Stimulated activated CD4-positive, alpha-beta T cell treated with anti-CD3 and anti-CD28 coated beads, Interleukin-2, amount 100 ng/mL, for 48 hours (primary cell): ENCODE results near the gene ARL16.

Source experiments
- DNase-seq, 2 donors: peaks; one replicate each; pipeline ENCODE4 v3.0.0-alpha.2; 2020

ARL16 gene

DNA sequence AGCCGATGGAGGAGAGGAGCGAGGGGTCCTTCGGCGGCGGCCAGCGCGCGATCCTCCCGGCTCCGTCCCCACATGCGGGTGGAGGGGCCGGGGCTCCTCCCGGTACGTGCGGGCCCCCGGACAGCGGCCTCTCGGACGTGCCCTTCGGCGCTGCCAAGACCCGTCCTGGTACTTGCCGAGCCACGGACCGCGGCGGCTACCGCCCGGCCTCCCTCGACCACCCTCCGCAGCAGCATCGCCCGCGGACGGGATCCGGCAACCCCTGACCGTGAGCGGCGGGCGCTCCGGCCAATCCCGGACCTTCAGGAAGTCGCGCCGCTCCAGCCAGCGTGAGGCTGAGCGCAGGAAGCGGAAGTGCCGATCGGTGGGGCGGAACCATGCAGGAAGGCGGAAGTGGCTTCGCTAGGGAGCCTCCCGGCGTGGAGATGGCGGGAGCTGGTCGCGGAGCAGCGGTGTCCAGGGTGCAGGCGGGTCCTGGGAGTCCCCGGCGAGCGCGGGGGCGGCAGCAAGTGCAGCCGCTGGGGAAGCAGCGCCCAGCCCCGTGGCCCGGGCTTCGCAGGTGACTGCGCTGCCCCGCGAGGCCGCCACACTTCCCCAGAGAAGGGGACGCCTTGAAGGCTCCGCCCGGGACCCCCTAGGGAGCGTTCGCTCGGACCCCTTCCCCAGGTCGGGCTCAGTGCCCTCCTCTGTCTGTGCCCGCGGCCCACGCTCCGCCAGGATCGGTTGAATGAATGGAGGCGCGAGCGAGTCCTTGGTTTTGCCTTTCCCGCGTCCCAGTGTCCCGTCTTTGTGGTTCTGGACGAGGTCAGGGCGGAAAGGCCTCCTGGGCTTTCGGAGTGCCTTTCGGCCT lies 17.0 kb downstream of the ARL16 start, which contains the start of the genes CCDC137 and OXLD1:
Gene CCDC137 (plus strand): TSS at position 396 of the 850 bp plus-strand sequence. CDS start 30 bp downstream, at position 426.
Gene OXLD1 (minus strand): TSS at position 264 of the 850 bp plus-strand sequence. CDS start 28 bp downstream, at position 236.
- DNase-seq, result peak; percentile 90

GRCh38 chr17:81666092-81666341 lies 17.6 kb downstream of the ARL16 start:
- no peak for DNase-seq

DNA sequence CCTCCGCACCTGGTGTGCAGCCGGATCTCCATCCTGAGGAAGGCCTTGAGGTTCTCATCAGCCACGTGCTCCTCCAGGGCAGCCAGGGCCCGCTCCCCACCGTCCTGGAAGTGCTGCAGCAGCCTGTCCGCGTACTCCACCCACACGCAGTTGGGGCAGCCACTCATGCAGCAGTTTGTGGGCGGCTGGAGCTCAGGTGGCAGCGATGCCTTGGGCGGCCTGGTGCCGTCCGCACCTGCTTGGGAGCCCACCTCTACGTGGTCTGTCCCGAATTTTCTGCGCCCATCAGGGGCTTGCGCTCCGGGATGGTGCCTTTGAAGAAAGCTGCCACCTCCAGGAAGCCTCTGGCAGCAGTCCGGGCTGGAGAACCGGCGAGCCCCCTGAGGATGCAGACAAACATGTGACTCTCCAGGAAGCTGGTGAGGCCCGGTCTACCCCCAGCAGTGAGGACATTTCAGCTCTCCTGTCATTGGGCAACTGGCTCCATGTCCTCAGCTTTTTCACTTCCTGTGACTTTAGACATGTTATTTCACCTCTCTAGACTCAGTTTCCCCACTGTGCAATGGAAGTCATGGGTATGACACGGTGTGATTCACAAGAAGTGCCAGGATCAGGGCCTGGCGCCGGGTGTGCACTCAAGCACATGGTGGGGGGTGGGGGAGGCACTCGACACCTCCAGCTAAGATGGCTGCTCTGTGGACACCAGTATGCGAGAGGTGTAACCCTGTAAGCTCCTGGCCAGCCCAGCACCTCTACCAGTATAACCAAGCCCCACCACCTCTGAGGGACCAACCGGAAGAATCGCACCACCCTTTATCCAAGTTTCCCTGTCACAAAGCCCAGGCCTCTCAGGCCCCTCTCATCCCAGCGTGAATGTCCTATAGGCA lies 18.1 kb downstream of the ARL16 start:
- DNase-seq, result peak; percentile 51

DNA sequence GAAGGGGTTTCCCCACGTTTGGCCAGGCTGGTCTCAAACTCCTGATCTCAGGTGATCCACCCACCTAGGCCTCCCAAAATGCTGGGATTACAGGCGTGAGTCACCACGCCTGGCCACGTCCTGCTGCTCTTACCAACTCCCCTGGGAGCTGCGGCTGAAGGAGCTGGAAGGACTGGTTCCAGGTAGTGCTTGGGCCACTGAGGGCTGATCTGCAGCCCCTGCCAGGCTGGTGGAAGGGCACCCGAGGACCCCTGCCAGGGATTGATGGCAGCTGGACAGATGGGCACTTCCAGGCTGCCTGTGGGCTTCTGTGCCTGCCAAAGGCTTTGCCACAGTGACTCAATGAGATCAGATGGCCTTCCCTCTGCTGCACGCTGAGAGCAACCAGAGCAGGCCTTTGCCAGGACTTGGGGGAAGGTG lies 19.5 kb downstream of the ARL16 start:
- no peak for DNase-seq

DNA sequence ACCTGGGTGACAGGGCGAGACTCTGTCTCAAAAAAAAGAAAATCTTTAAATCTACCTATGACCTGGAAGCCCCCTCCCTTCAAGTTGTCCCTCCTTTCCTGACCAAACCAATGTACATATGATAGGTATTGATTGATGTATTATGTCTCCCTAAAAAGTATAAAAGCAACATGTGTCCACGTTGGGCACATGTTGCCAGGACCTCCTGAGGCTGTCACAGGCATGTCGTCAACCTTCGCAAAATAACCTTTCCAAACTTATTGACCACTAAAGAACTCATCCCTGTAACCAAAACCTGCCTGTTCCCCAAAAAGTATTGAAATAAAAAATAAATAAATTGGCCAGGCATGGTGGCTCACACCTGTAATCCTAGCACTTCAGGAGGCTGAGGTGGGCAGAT lies 21.6 kb downstream of the ARL16 start:
- DNase-seq, result no peak

DNA sequence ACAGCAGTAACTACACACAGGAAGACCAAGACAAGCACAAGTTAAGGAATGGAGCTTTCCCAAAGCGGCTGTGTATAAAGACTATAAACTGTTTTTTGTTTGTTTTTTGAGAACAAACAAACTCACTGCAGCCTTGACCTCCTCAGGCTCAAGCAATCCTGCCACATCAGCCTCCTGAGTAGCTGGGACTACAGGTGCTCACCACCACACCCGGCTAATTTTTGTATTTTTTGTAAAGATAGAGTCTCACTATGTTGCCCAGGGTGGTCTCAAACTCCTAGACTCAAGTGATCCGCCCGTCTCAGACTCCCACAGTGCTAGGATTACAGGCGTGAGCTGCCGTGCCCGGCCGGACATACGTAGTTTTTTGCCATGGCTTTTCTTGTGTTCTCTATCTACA lies 23.2 kb downstream of the ARL16 start:
- DNase-seq, result no peak

DNA sequence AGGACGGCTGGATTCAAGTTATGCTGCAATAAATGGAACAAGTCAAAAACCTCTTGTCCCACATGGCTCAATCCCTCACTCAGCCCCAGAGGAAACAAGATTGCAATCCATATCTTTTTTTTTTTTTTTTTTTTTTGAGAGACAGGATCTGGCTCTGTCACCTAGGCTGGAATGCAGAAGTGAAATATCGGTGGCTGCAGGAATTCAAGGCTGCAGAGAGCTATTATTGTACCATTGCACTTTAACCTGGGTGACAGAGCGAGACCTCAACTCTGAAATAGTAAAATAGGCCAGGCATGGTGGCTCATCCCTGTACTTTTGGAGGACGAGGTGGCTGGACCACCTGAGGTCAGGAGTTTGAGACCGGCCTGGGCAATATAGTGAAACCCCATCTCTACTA lies 24.6 kb downstream of the ARL16 start:
- no peak for DNase-seq

DNA sequence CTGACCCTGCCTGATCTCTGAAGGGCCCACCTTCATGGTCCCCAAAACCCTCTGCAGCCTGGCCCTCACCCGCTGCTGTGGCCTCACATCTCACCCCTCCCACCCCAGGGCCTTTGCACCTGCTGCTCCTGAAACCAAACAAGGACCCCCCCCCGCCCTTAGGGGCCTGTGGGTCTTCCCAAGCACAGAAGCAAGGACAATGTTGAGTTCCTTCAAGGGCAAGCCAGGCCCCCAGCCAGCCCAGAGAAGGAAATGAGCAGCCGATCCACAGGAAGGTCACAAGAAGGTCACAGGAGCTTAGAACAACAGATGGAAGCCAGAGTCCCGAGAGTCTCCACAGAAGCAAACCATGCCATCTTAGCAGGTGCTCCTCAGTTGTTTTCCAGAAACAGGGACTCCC lies 26.8 kb downstream of the ARL16 start:
- DNase-seq, result no peak

DNA sequence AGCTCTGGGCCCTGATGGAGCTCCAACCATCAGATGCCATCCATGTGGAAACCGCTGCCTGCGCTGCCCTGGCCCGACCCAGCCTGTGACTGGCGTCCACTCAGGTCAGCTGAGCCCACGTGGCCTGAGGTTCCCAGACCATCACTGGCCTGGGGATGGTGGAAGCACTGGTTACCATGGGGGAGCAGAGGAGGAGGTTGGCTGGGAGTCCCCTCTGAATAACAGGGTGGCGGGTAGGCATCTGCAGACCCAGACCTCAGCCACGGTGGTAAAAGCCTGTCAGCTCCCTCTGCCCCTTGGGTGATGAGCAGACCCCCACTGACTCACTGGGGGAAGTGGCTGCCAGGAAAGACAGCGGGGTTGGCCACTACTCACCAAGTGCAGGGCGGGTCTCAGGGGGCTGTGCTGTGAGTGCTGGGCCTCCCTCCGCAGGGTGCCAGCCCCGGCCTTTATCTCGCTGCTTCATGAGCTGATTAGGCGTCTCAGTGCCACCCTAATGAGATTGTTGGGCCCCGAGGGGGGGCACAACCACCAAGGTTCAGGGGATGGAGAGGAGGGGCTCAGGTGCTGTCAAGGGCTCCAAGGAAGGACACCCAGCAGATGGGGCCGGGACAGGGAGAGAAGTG lies 27.4 kb downstream of the ARL16 start, which contains the start of gene PDE6G:
Gene PDE6G (minus strand): TSS at position 425 of the 626 bp plus-strand sequence. CDS start 3,237 bp downstream, outside the sequence.
- DNase-seq, result no peak

- DNase-seq, result no peak
These were observed 28.0 kb downstream of the ARL16 start for GRCh38 chr17:81655378-81656117.

DNA sequence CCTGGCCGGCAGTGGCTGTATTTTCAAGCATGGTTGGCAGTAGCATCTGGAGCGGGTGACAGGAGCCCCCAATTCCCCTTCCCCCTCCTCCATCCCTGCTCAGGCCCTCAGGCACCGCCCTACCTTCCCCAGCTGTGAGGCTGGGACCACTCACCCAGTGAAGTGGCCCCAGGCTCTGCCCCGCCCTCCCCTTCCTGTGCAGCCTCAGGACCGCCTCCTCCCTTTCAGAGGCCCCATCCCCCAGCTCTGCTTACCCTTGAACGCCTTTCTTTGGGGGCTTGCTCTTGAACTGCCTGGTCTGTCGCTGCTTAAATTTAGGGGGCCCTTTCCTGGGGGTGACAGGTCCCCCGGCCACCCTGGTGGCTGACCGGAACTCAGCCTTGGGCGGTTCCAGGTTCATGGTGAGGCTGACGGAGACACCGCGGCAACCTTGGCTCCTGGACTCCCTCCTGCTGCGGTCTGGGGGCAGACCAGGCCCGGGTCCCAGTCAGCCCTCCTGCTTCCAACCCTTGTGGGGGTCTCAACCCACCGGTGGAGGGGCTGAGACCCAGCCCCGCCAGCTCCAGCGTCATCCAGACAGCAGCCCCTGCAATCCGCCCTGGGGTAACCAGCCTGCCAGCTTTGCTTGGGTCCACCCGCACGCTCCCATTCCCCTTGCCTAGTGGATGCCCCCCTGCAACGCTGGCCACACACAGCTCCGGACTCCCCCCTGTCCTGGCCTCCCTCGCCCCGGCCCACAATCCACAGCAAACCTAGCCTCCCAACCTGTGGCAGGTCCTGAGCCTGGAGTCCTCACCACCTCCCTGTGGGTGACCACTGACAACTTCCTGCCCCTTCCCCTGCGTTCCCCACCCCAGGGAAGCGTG lies 30.5 kb downstream of the ARL16 start:
- no peak for DNase-seq

DNA sequence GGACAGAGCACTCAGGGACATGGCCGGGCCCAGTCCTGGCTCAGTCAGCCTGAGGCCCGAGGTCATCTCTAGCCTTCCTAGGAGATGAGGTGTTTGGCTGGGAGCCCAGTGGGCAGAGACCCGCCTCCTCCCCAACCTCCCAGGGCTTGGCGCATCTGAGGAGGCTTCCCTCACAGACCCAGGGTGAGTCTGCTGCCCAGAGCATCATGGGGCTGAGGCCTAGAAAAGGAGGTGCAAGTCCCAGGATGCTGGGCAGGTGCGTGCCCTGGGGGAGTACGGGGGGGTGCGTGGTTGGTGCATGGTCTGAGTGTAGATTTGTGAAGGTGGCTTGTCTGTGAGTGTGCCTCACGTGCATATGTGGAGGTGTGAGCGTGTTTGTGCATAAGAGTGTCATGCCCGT lies 31.9 kb downstream of the ARL16 start:
- no peak for DNase-seq

DNA sequence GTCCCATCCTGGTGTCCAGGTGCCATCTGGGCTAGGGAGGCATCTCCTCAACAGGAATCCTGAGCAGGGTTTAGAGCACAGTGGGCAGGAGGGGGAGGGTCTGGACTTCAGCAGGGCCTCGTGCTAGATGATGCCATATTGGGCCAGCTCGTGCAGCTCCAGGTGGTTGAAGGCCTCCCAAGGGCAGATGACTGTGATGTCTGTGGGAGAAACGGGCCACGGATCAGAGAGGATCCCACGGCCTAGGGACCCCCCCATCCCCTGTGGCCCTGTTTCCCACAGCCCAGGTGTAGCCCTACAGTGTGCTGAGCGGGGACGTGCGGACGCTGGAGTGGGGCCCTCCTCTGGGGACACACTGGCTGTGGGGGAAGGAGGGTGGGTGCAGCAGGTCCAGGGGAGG lies 32.6 kb downstream of the ARL16 start:
- DNase-seq, result no peak

- no peak for DNase-seq
These were observed 34.9 kb downstream of the ARL16 start for GRCh38 chr17:81648707-81649085.

DNA sequence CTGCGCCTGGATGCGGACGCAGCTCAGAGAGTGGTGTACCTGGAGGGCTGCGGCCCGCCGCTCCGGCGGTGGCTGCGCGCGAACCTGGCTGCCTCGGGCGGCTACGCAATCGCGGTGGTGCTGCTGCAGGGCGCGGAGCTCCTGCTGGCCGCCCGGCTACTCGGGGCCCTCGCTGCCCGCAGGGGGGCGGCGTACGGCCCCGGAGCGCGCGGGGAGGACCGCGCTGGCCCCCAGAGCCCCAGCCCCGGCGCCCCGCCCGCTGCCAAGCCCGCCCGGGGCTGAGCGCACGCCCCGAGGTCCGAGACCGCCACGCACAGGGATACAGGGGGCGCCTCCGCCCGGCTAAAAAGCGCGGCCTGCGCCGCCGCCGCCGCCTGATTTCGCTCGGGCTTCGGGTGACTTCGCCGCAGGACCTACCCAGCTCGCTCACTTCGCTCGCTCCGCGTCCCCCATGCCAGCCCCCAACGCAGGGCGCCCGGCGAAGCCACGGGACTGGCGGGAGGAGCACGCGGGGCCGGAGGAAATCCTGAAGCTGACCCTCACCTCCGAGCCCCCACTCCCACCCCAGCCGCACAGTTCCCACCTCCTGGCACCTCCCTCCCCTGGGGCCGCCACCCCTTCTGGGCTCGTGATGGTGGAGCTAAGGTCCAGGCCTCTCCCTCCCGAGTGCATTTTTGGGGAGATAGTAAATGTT lies 35.4 kb downstream of the ARL16 start:
- no peak for DNase-seq

DNA sequence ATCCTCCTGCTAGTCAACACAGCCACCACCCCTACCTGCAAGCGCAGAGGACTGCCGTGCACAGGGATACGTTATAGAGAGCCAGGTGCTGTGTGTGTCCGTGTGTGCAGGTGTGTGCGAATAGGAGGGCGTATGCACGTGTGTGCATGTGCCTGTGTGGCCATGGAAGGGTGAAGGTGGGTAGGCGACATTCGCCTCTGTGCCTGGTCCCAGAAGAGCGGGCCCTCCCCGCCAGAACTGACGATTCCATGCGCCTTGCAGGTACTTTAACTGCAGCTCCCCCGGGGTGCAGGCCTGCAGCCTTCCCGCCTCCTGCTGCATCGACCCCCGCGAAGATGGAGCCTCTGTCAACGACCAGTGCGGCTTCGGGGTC lies 36.0 kb downstream of the ARL16 start:
- DNase-seq, result no peak

DNA sequence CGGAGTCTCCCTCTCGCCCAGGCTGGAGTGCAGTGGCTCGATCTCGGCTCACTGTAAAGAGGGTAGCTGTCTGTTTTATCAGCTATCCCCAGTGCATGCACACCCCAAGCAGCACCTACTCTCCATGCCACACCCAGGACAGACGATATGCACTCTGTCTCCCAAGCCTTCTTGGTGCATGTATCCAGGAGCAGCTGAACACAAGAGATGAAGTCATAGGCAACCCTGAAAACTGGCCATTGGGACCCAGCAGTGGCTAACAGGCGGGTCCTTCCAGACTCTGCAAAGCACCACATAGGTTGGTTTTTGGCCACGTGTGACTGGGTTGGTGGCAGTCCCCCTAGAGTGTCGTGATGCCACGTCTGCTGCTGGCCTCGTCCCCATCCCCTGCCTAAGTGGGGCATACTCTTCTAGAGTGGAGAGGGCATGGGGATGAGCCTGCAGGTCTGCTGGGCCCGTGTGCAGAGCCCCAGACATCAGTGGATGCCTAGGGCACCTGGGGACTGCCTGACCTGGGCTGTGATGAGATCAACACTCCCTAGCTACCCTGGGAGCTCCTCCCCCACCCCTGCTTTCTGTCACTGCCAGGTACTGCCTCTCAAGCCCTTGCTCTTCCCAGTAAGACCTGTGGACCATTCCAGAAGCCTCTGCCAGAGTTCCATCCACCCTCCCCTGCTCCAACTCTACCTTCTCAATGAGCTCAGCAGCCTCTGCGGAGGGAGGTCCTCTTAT lies 36.6 kb downstream of the ARL16 start:
- DNase-seq, result no peak

DNA sequence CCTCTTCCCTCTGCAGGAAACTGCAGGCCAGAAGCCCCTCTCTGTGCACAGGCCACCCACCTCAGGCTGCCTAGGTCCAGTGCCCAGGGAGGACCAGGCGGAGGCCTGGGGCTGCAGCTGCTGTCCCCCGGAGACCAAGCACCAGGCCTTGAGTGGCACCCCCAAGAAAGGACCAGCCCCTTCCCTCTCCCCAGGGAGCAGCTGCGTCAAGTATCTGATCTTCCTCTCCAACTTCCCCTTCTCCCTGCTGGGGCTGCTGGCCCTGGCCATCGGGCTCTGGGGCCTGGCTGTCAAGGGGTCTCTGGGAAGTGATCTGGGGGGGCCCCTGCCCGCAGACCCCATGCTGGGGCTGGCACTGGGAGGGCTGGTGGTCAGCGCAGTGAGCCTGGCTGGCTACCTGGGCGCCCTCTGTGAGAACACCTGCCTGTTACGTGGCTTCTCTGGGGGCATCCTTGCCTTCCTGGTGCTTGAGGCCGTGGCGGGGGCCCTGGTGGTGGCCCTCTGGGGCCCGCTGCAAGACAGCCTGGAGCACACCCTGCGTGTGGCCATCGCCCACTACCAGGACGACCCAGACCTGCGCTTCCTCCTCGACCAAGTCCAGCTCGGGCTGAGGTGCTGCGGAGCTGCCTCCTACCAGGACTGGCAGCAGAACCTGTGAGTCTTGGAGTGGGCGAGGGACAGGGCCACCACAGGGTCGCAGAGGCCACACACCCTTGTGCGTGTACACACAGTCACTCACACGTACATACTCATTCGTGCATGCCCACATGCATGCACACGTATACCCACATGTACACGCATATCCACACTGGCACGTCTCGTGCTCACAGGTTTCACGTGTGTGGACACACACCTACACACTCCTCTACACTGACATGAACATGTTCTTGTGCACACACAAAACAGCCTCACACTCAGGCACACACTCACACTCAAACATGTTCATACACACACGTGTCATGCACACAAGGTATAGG lies 38.3 kb downstream of the ARL16 start:
- DNase-seq, result no peak

DNA sequence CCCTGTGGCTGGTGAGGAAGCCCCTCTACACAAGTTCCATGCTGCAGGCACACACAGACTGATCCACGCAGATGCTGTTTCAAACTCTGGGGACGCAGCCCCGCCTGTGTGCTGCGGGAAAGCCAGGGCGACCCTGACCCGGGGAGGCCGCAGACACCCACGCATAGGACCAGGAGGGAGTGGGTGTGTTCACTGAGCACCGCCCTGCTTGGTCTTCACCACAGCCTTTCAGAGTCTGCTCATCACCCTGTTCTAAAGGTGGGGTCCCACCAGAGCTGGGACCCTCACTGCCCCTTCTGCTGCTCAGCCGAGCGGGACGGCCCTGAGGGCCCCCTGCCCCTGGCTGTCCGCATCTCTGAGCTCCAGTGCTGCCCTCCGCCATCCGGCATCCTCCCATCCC lies 39.1 kb downstream of the ARL16 start:
- no peak for DNase-seq
